Body of pancreas (tissue), 4 donors: ENCODE data around the gene MGRN1. TPM values are rescaled to one million over a fixed set of nuclear protein-coding genes. Genes with fewer than 3 reads are reported as not detected.
A peak's percentile ranks its signal among the peaks of the same experiment; 100 is the strongest.
"Not testable (repeated sequence)": the region's sequence is repeated elsewhere in the genome, so short reads cannot be mapped to it uniquely, and the experiment has no call there.

ENCODE experiments used
- ATAC-seq: fragments of 150-250 bp; one replicate; pipeline ENCODE4 v1.9.1; 2016
- DNase-seq, 4 donors: peaks; one replicate each; pipeline ENCODE4 v3.0.0-alpha.2; 2019
- H3K27ac ChIP-seq, 4 donors: fragments of 200-600 bp; sonication (generic); 1 replicate in 3 of 4; 2 replicates in 1 of 4; pipeline versions ENCODE4 v1.5.1 to v1.6.1; 2016 to 2019; ENCODE audit warnings: mild to moderate bottlenecking in 1 of 4, mixed read lengths in 1 of 4, moderate library complexity in 1 of 4
- H3K27me3 ChIP-seq, 2 donors: fragments of 200-600 bp; sonication (generic); one replicate each; pipeline ENCODE4 v1.6.0; 2016; ENCODE audit warnings: mild to moderate bottlenecking in 1 of 2
- H3K36me3 ChIP-seq, 2 donors: fragments of 200-600 bp; sonication (generic); replicated peaks in 1 of 2; 2 replicates each; pipeline ENCODE4 v1.5.1; 2016; ENCODE audit warnings: low read depth in 2 of 2; ENCODE audit not compliant: insufficient read depth in 1 of 2
- H3K4me1 ChIP-seq: fragments of 200-600 bp; sonication (generic); one replicate; pipeline ENCODE4 v1.6.0; 2016
- H3K4me3 ChIP-seq, 2 donors: fragments of 200-600 bp; sonication (generic); 1 replicate in 1 of 2; 2 replicates in 1 of 2; pipeline ENCODE4 v1.5.1; 2016 to 2019
- H3K9me3 ChIP-seq, 3 donors: fragments of 200-600 bp; sonication (generic); 1 replicate in 2 of 3; 2 replicates in 1 of 3; pipeline ENCODE4 v1.5.1; 2016
- POLR2A ChIP-seq, 3 donors: fragments of 450-650 bp; IDR thresholded peaks; one replicate each; pipeline ENCODE4 v1.6.1; 2016; ENCODE audit warnings: antibody characterized with exemption in 3 of 3, mild to moderate bottlenecking in 2 of 3
- WGBS, 2 donors: methylation state at CpG; one replicate each; pipeline ENCODE4 v1.1.5; 2017; 5-methylcytosine and 5-hydroxymethylcytosine counted together
- intact Hi-C: fragments of 100-400 bp; cut with DNase I; formaldehyde crosslinking; loops from one replicate; pipeline ENCODE4 v1.15.1; 2023
- microRNA-seq, 2 donors: library from miRNA; unstranded; fragments of <30 nt; microRNA quantifications; one replicate each; pipeline ENCODE4, GENCODE V29; 2016; ENCODE audit warnings: borderline number of aligned reads in 2 of 2, borderline replicate concordance in 2 of 2
- small RNA-seq: library from RNA; depleted of rRNA; stranded (forward); fragments of <200 nt; gene quantifications from one replicate; pipeline ENCODE3, GENCODE V24; 2016
- total RNA-seq, 2 donors: library from RNA; depleted of rRNA; stranded (reverse); fragments of >200 nt; gene quantifications; one replicate each; pipeline ENCODE4 v1.1.0, GENCODE V29; 2016
- TF ChIP-seq, protein P1 (sequence below), 7 experiments: fragments of 450-650 bp in 4 of 7; fragments of 200-600 bp in 3 of 7; sonication (generic) in 3 of 7; IDR thresholded peaks; one replicate each; pipeline ENCODE4 v1.5.1; 2016 to 2019; ENCODE audit warnings: antibody characterized with exemption in 7 of 7

MGRN1 gene
- total RNA-seq, 2 donors from 2014 or later = 23.3 to 44.8 TPM

- Histone ChIP-seq H3K27ac (peak overlapping the region; percentile 68 to 95 (median 82)), H3K4me3 (peak overlapping the region; percentile 93 to 98), H3K4me1 (peaks cover 11% of the 10 kb centered on the region), H3K36me3 (peaks cover 0 to 2% of the 10 kb centered on the region in 2 donors), H3K9me3 (no peaks in the 10 kb centered on the region), H3K27me3 (no peaks in the 10 kb centered on the region)
- intact Hi-C loops = no loop called here
- ATAC-seq (peak; percentile 75), DNase-seq (peak; percentile 90 to 95 (median 92))
- TF ChIP-seq, protein P1, sequence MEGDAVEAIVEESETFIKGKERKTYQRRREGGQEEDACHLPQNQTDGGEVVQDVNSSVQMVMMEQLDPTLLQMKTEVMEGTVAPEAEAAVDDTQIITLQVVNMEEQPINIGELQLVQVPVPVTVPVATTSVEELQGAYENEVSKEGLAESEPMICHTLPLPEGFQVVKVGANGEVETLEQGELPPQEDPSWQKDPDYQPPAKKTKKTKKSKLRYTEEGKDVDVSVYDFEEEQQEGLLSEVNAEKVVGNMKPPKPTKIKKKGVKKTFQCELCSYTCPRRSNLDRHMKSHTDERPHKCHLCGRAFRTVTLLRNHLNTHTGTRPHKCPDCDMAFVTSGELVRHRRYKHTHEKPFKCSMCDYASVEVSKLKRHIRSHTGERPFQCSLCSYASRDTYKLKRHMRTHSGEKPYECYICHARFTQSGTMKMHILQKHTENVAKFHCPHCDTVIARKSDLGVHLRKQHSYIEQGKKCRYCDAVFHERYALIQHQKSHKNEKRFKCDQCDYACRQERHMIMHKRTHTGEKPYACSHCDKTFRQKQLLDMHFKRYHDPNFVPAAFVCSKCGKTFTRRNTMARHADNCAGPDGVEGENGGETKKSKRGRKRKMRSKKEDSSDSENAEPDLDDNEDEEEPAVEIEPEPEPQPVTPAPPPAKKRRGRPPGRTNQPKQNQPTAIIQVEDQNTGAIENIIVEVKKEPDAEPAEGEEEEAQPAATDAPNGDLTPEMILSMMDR (IDR thresholded peaks at IDR 0.05) = no peak
- no peak for TF ChIP-seq POLR2A (IDR thresholded peaks at IDR 0.05)
- 1 to 3% methylated on average over 17 to 38 of the region's 38 CpGs for WGBS, 2 donors
Measured at GRCh38 chr16:4734730-4735535, 110.3 kb downstream of the MGRN1 start.

GRCh38 chr16:4736546-4736945 lies 111.9 kb downstream of the MGRN1 start:
- Histone ChIP-seq H3K9me3 (no peaks in the 10 kb centered on the region), H3K4me3 (no peak overlapping the region), H3K27me3 (no peaks in the 10 kb centered on the region), H3K36me3 (no peaks in the 10 kb centered on the region), H3K27ac (no peak overlapping the region), H3K4me1 (peaks cover 11% of the 10 kb centered on the region)
- WGBS, 2 donors = 90 to 96% methylated on average over 2 to 4 of the region's 4 CpGs
- no peak for TF ChIP-seq POLR2A (IDR thresholded peaks at IDR 0.05)
- TF ChIP-seq, protein P1 (IDR thresholded peaks at IDR 0.05) = no peak
- intact Hi-C loops = no loop called here
- DNase-seq (no peak), ATAC-seq (no peak)

- Histone ChIP-seq H3K9me3 (no peaks in the 10 kb centered on the region), H3K4me1 (peaks cover 11% of the 10 kb centered on the region), H3K36me3 (no peaks in the 10 kb centered on the region), H3K4me3 (no peak overlapping the region), H3K27me3 (no peaks in the 10 kb centered on the region), H3K27ac (no peak overlapping the region)
- ATAC-seq (no peak), DNase-seq (no peak)
- TF ChIP-seq, protein P1 (IDR thresholded peaks at IDR 0.05) = no peak
- no peak for TF ChIP-seq POLR2A (IDR thresholded peaks at IDR 0.05)
- WGBS, 2 donors = 78 to 80% methylated on average over 8 to 15 of the region's 15 CpGs
- intact Hi-C loops = no loop called here
Measured at GRCh38 chr16:4737545-4737944, 112.9 kb downstream of the MGRN1 start.

DNA sequence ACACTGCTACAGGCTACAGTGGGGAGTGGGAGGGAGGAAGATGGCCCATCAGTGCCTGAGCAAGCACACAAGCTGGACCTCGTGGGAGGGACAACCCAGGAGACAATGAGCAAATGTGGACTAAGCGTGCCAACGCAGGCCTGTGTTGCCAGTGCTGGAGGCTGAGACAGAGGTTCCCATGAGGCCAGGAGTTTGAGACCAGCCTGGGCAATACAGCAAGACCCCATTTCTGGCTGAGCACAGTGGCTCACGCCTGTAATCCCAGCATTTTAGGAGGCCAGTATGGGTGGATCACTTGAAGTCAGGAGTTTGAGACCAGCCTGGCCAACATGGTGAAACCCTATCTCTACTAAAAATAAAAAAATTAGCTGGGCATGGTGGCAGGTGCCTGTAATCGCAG lies 113.7 kb downstream of the MGRN1 start:
- peaks cover 12% of the 10 kb centered on the region for H3K4me1 ChIP-seq
- H3K4me3 ChIP-seq, H3K27me3 ChIP-seq, ATAC-seq, H3K36me3 ChIP-seq, intact Hi-C loops, H3K9me3 ChIP-seq, H3K27ac ChIP-seq, DNase-seq: not testable (repeated sequence)
- WGBS, 2 donors = 72 to 73% methylated on average over 5 of the region's 5 CpGs

Small RNA genes within 50 kb of the gene (microRNA-seq; reads per million reads assigned to microRNA genes)
- gene MIR6769A = 0 reads per million in 2 donors

Small RNA genes within 50 kb of the gene (small RNA-seq; reads per million reads assigned to genes)
- gene MIR6769A (not detected), gene RN7SL850P (not detected)

Other genes with a start within 250 kb of the MGRN1 start
- gene CORO7, start 208.2 kb upstream of the MGRN1 start, total RNA-seq = 10 to 100 TPM; 13.2 to 48.8 TPM
- 10 to 100 TPM; 26.4 to 29.1 TPM for gene DNAJA3, start 199.0 kb upstream of the MGRN1 start, total RNA-seq
- gene NMRAL1, start 150.2 kb upstream of the MGRN1 start, total RNA-seq = 10 to 100 TPM; 36.3 to 43.8 TPM
- 100 to 1,000 TPM in 1 of 2 donors, 10 to 100 TPM in 1; 18.4 to 115 TPM for gene HMOX2, start 148.4 kb upstream of the MGRN1 start, total RNA-seq
- gene CDIP1, start 86.1 kb upstream of the MGRN1 start, total RNA-seq = 10 to 100 TPM; 12.9 to 23.3 TPM
- under 1 TPM in 1 of 2 donors, not detected in 1; 0.52 TPM for gene C16orf96, start 68.5 kb upstream of the MGRN1 start, total RNA-seq
- 10 to 100 TPM; 11.9 to 19.4 TPM for gene UBALD1, start 9.9 kb upstream of the MGRN1 start, total RNA-seq
- 10 to 100 TPM; 18.7 to 25.4 TPM for gene NUDT16L1, start 68.7 kb downstream of the MGRN1 start, total RNA-seq
- gene ANKS3, start 109.4 kb downstream of the MGRN1 start, total RNA-seq = 10 to 100 TPM; 16.6 to 64.9 TPM
- under 1 TPM; under 0.01 to 0.26 TPM for gene DNAAF8, start 109.7 kb downstream of the MGRN1 start, total RNA-seq
- gene ZNF500, start 142.3 kb downstream of the MGRN1 start, total RNA-seq = 10 to 100 TPM in 1 of 2 donors, 1 to 10 TPM in 1; 7.5 to 13.8 TPM
- not detected for gene SEPTIN12, start 163.5 kb downstream of the MGRN1 start, total RNA-seq
- gene SMIM22, start 170.5 kb downstream of the MGRN1 start, total RNA-seq = 10 to 100 TPM in 1 of 2 donors, 1 to 10 TPM in 1; 4.7 to 29.3 TPM
- 10 to 100 TPM; 21.8 to 25.9 TPM for gene ROGDI, start 177.8 kb downstream of the MGRN1 start, total RNA-seq
- gene GLYR1, start 222.5 kb downstream of the MGRN1 start, total RNA-seq = 10 to 100 TPM; 19.7 to 27.7 TPM
- 10 to 100 TPM; 20.8 to 41.2 TPM for gene UBN1, start 222.7 kb downstream of the MGRN1 start, total RNA-seq